Activated CD4-positive, alpha-beta T cell treated with anti-CD3 and anti-CD28 coated beads, Interleukin-2, amount 50 U/mL, for 48 hours (primary cell): Measurements from ENCODE around the gene ARHGEF17.
"Not testable (repeated sequence)": the region's sequence is repeated elsewhere in the genome, so short reads cannot be mapped to it uniquely, and the experiment has no call there.

ENCODE experiments used
- DNase-seq, 2 experiments: peaks; one replicate each; pipeline ENCODE4 v3.0.0-alpha.2; 2020

ARHGEF17 gene

GRCh38 chr11:73274191-73274590 lies 33.9 kb upstream of the ARHGEF17 start:
- not testable (repeated sequence) for DNase-seq

GRCh38 chr11:73274722-73275380 lies 33.2 kb upstream of the ARHGEF17 start:
- DNase-seq, result no peak

GRCh38 chr11:73275381-73275750 lies 32.7 kb upstream of the ARHGEF17 start:
- DNase-seq, result no peak

- DNase-seq, result no peak
These were observed 30.6 kb upstream of the ARHGEF17 start for GRCh38 chr11:73277467-73277866.

- no peak for DNase-seq
These were observed 27.4 kb upstream of the ARHGEF17 start for GRCh38 chr11:73280626-73281025.

GRCh38 chr11:73281201-73281741 lies 26.8 kb upstream of the ARHGEF17 start:
- DNase-seq, result no peak

GRCh38 chr11:73281796-73282660 lies 26.0 kb upstream of the ARHGEF17 start:
- no peak for DNase-seq

GRCh38 chr11:73283276-73284000 lies 24.6 kb upstream of the ARHGEF17 start:
- DNase-seq, result no peak

GRCh38 chr11:73284106-73284505 lies 24.0 kb upstream of the ARHGEF17 start:
- no peak for DNase-seq

GRCh38 chr11:73285721-73286120 lies 22.4 kb upstream of the ARHGEF17 start:
- no peak for DNase-seq

- no peak for DNase-seq
These were observed 21.8 kb upstream of the ARHGEF17 start for GRCh38 chr11:73286240-73286810.

- DNase-seq, result no peak
These were observed 20.5 kb upstream of the ARHGEF17 start for GRCh38 chr11:73287400-73288101.

GRCh38 chr11:73288192-73288872 lies 19.7 kb upstream of the ARHGEF17 start:
- DNase-seq, result no peak

GRCh38 chr11:73288873-73289707 lies 19.0 kb upstream of the ARHGEF17 start:
- DNase-seq, result peak; percentile 56 to 65

- no peak for DNase-seq
These were observed 17.5 kb upstream of the ARHGEF17 start for GRCh38 chr11:73290536-73290935.

- no peak for DNase-seq
These were observed 16.9 kb upstream of the ARHGEF17 start for GRCh38 chr11:73291196-73291595.

GRCh38 chr11:73291781-73292524 lies 16.1 kb upstream of the ARHGEF17 start:
- no peak for DNase-seq

GRCh38 chr11:73292525-73292894 lies 15.6 kb upstream of the ARHGEF17 start:
- no peak for DNase-seq

GRCh38 chr11:73293356-73293936 lies 14.6 kb upstream of the ARHGEF17 start:
- DNase-seq, result no peak

GRCh38 chr11:73294604-73295003 lies 13.5 kb upstream of the ARHGEF17 start:
- DNase-seq, result no peak
